ENCODE results near the gene PCDH19. TPM values are rescaled to one million over a fixed set of nuclear protein-coding genes. Genes with fewer than 3 reads are reported as not detected.

The PCDH19 gene
- total RNA-seq, 3 donors from 2014 or later (not counting 1 experiment from before 2014, with no cell fraction given): not detected

- H3K36me3 ChIP-seq (ENCODE audit: control insufficient read depth, insufficient read depth, low read length): no peaks in the 10 kb centered on the region
- no peak overlapping the region for H3K4me3 ChIP-seq (ENCODE audit: low read length)
- Mint-ChIP-seq H3K4me1 (no peaks in the 10 kb centered on the region), H3K36me3 (no peaks in the 10 kb centered on the region), H3K27ac (no peak overlapping the region), H3K27me3 (ENCODE audit: low read depth in 2 of 2) (peaks cover 0 to 5% of the 10 kb centered on the region in 2 donors), H3K4me3 (no peak overlapping the region), H3K9me3 (no peaks in the 10 kb centered on the region)
- no peak for TF ChIP-seq CTCF (IDR thresholded peaks at IDR 0.05)
- no peaks in the 10 kb centered on the region for H3K9me3 ChIP-seq (ENCODE audit: control insufficient read depth, insufficient read depth, low read length)
- DNase-seq: no peak
- no peak overlapping the region for H3K27ac ChIP-seq (ENCODE audit: low read length)
- no peak for ATAC-seq
- intact Hi-C loops (cut with micrococcal nuclease): no loop called here
- no peaks in the 10 kb centered on the region for H3K4me1 ChIP-seq (ENCODE audit: control insufficient read depth, insufficient read depth, low read length)
- no peaks in the 10 kb centered on the region for H3K27me3 ChIP-seq (ENCODE audit: control insufficient read depth, insufficient read depth, low read length)
Measured at GRCh38 chrX:100340491-100341141, 69.5 kb downstream of the PCDH19 start.

- intact Hi-C loops (cut with micrococcal nuclease): no loop called here
- H3K36me3 Mint-ChIP-seq: no peaks in the 10 kb centered on the region
- no peaks in the 10 kb centered on the region for H3K27me3 Mint-ChIP-seq (ENCODE audit: low read depth in 2 of 2)
- no peak for TF ChIP-seq CTCF (IDR thresholded peaks at IDR 0.05)
- H3K27me3 ChIP-seq (ENCODE audit: control insufficient read depth, insufficient read depth, low read length): no peaks in the 10 kb centered on the region
- H3K27ac ChIP-seq (ENCODE audit: low read length): no peak overlapping the region
- H3K4me1 ChIP-seq (ENCODE audit: control insufficient read depth, insufficient read depth, low read length): no peaks in the 10 kb centered on the region
- no peak overlapping the region for H3K4me3 Mint-ChIP-seq
- no peak overlapping the region for H3K27ac Mint-ChIP-seq
- no peaks in the 10 kb centered on the region for H3K36me3 ChIP-seq (ENCODE audit: control insufficient read depth, insufficient read depth, low read length)
- no peaks in the 10 kb centered on the region for H3K4me1 Mint-ChIP-seq
- WGBS (ENCODE audit: insufficient coverage): 55% methylated on average over 6 of the region's 6 CpGs
- ATAC-seq (no peak), DNase-seq (no peak)
- H3K9me3 Mint-ChIP-seq: no peaks in the 10 kb centered on the region
- H3K4me3 ChIP-seq (ENCODE audit: low read length): no peak overlapping the region
- no peaks in the 10 kb centered on the region for H3K9me3 ChIP-seq (ENCODE audit: control insufficient read depth, insufficient read depth, low read length)
Measured at GRCh38 chrX:100328351-100328750, 81.7 kb downstream of the PCDH19 start.

GRCh38 chrX:100319716-100320115 lies 90.4 kb downstream of the PCDH19 start:
- intact Hi-C loops (cut with micrococcal nuclease): no loop called here
- ATAC-seq (no peak), DNase-seq (no peak)
- 58% methylated on average over 1 of the region's 2 CpGs for WGBS (ENCODE audit: insufficient coverage)
- H3K4me1 ChIP-seq (ENCODE audit: control insufficient read depth, insufficient read depth, low read length): no peaks in the 10 kb centered on the region
- TF ChIP-seq CTCF (IDR thresholded peaks at IDR 0.05): no peak
- no peak overlapping the region for H3K27ac ChIP-seq (ENCODE audit: low read length)
- H3K9me3 Mint-ChIP-seq: peaks cover 2 to 5% of the 10 kb centered on the region in 2 donors
- H3K27me3 ChIP-seq (ENCODE audit: control insufficient read depth, insufficient read depth, low read length): no peaks in the 10 kb centered on the region
- no peak overlapping the region for H3K4me3 ChIP-seq (ENCODE audit: low read length)
- no peaks in the 10 kb centered on the region for H3K27me3 Mint-ChIP-seq (ENCODE audit: low read depth in 2 of 2)
- H3K36me3 ChIP-seq (ENCODE audit: control insufficient read depth, insufficient read depth, low read length): no peaks in the 10 kb centered on the region
- H3K4me1 Mint-ChIP-seq: no peaks in the 10 kb centered on the region
- no peaks in the 10 kb centered on the region for H3K36me3 Mint-ChIP-seq
- H3K27ac Mint-ChIP-seq: no peak overlapping the region
- H3K4me3 Mint-ChIP-seq: no peak overlapping the region
- no peaks in the 10 kb centered on the region for H3K9me3 ChIP-seq (ENCODE audit: control insufficient read depth, insufficient read depth, low read length)

- 100% methylated on average over 1 of the region's 3 CpGs for WGBS (ENCODE audit: insufficient coverage)
- no peak for DNase-seq
- Mint-ChIP-seq H3K4me3 (no peak overlapping the region), H3K36me3 (no peaks in the 10 kb centered on the region), H3K9me3 (peaks cover 2 to 5% of the 10 kb centered on the region in 2 donors), H3K27me3 (ENCODE audit: low read depth in 2 of 2) (no peaks in the 10 kb centered on the region), H3K27ac (no peak overlapping the region), H3K4me1 (no peaks in the 10 kb centered on the region)
- no peak overlapping the region for H3K4me3 ChIP-seq (ENCODE audit: low read length)
- no peaks in the 10 kb centered on the region for H3K4me1 ChIP-seq (ENCODE audit: control insufficient read depth, insufficient read depth, low read length)
- intact Hi-C loops (cut with micrococcal nuclease): no loop called here
- no peaks in the 10 kb centered on the region for H3K27me3 ChIP-seq (ENCODE audit: control insufficient read depth, insufficient read depth, low read length)
- no peak for ATAC-seq
- TF ChIP-seq CTCF (IDR thresholded peaks at IDR 0.05): no peak
- H3K36me3 ChIP-seq (ENCODE audit: control insufficient read depth, insufficient read depth, low read length): no peaks in the 10 kb centered on the region
- H3K9me3 ChIP-seq (ENCODE audit: control insufficient read depth, insufficient read depth, low read length): no peaks in the 10 kb centered on the region
- no peak overlapping the region for H3K27ac ChIP-seq (ENCODE audit: low read length)
Measured at GRCh38 chrX:100316987-100317386, 93.1 kb downstream of the PCDH19 start.

Data from natural killer cell (primary cell).